ENCODE measurements around the gene OSBPL10.

GRCh38 chr3:31653464-31653863 is 327.6 kb downstream of the OSBPL10 start:
- TF ChIP-seq CTCF (IDR thresholded peaks at IDR 0.05) (no peak), EP300 (IDR thresholded peaks at IDR 0.05) (no peak), POLR2A (IDR thresholded peaks at IDR 0.05) (no peak)

All from ovary (tissue), 3 donors.